Esophagus squamous epithelium (tissue), 4 donors: ENCODE measurements around the gene REC8.

Source experiments
- POLR2A ChIP-seq, 4 donors: fragments of 450-650 bp; IDR thresholded peaks; one replicate each; pipeline ENCODE4 v1.6.1; 2017; ENCODE audit warnings: antibody characterized with exemption in 4 of 4, mild to moderate bottlenecking in 4 of 4, moderate library complexity in 3 of 4
- TF ChIP-seq, protein P1 (sequence below), 6 experiments: fragments of 450-650 bp in 4 of 6; fragments of 200-600 bp in 2 of 6; sonication (generic) in 2 of 6; IDR thresholded peaks; one replicate each; pipeline ENCODE4 v1.5.1; 2016 to 2019; ENCODE audit warnings: antibody characterized with exemption in 6 of 6, mild to moderate bottlenecking in 4 of 6, moderate library complexity in 4 of 6

DNA sequence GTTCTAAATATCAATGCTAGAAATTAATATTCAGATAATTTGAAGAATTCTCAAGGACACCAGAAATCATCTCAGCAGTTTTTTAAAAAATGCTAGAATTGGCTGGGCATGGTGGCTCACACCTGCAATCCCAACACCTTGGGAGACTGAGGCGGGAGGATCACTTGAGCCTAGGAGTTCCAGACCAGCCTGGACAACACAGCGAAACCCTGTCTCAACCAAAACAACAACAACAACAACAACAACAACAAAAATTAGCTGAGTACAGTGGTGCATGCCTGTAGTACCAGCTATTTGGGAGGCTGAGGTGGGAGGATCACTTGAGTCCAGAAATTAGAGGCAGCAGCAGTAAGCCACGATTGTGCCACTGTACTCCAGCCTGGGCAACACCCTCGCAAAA lies 47.2 kb downstream of the REC8 start:
- TF ChIP-seq, protein P1, sequence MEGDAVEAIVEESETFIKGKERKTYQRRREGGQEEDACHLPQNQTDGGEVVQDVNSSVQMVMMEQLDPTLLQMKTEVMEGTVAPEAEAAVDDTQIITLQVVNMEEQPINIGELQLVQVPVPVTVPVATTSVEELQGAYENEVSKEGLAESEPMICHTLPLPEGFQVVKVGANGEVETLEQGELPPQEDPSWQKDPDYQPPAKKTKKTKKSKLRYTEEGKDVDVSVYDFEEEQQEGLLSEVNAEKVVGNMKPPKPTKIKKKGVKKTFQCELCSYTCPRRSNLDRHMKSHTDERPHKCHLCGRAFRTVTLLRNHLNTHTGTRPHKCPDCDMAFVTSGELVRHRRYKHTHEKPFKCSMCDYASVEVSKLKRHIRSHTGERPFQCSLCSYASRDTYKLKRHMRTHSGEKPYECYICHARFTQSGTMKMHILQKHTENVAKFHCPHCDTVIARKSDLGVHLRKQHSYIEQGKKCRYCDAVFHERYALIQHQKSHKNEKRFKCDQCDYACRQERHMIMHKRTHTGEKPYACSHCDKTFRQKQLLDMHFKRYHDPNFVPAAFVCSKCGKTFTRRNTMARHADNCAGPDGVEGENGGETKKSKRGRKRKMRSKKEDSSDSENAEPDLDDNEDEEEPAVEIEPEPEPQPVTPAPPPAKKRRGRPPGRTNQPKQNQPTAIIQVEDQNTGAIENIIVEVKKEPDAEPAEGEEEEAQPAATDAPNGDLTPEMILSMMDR (IDR thresholded peaks at IDR 0.05), result no peak
- TF ChIP-seq POLR2A (IDR thresholded peaks at IDR 0.05), result no peak
